C4-2B (cell line): Measurements from ENCODE around the gene PRKAG2.

Source experiments
- ZFX ChIP-seq: fragments of 450-650 bp; IDR thresholded peaks from 2 replicates; pipeline ENCODE4 v1.6.1; 2017
- TF ChIP-seq, protein P1 (sequence below): fragments of 450-650 bp; conservative IDR thresholded peaks from 2 replicates; pipeline ENCODE4 v1.5.1; 2017; ENCODE audit warnings: mild to moderate bottlenecking

DNA sequence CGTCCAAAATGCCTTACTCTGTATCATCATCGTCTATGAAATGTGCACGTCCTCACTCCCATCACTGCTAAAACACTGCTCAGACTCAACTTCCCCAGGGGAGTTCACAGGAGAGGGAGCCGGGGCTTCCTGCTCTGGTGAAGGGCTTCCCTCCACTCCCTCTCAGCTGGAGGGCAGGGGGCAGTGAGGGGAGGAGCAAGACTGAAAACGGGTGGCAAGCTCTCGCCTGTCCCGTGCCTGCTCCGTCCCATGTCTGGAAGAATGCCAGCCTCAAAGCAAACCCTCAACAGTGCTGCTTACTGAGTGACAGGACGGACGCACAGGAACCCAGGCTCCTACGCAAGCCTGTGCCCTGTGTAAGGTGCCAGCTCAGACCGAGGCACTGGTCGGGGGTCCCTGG lies 25.1 kb downstream of the PRKAG2 start:
- TF ChIP-seq, protein P1, sequence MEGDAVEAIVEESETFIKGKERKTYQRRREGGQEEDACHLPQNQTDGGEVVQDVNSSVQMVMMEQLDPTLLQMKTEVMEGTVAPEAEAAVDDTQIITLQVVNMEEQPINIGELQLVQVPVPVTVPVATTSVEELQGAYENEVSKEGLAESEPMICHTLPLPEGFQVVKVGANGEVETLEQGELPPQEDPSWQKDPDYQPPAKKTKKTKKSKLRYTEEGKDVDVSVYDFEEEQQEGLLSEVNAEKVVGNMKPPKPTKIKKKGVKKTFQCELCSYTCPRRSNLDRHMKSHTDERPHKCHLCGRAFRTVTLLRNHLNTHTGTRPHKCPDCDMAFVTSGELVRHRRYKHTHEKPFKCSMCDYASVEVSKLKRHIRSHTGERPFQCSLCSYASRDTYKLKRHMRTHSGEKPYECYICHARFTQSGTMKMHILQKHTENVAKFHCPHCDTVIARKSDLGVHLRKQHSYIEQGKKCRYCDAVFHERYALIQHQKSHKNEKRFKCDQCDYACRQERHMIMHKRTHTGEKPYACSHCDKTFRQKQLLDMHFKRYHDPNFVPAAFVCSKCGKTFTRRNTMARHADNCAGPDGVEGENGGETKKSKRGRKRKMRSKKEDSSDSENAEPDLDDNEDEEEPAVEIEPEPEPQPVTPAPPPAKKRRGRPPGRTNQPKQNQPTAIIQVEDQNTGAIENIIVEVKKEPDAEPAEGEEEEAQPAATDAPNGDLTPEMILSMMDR: no peak
- no peak for TF ChIP-seq ZFX
